ENCODE measurements around the gene ZFP36. TPM values are rescaled to one million over a fixed set of nuclear protein-coding genes. Genes with fewer than 3 reads are reported as not detected.

ZFP36 gene
- total and polyA plus RNA-seq, 2 donors (not counting 1 experiment from before 2014, with no cell fraction given) = 5.6 to 11.4 TPM

GRCh38 chr19:39362682-39363657, 43.7 kb upstream of the ZFP36 start:
- H3K27ac ChIP-seq (ENCODE audit: insufficient read depth, low read length) = peak overlapping the region; percentile 88
- no peak overlapping the region for H2AFZ ChIP-seq (ENCODE audit: low read length)
- peak; percentile 77 to 79 for DNase-seq (ENCODE audit: low read depth in 2 of 2)
- TF ChIP-seq EZH2 (IDR thresholded peaks at IDR 0.05; ENCODE audit: low read length, missing control alignments) = no peak
- TF ChIP-seq, protein P1, sequence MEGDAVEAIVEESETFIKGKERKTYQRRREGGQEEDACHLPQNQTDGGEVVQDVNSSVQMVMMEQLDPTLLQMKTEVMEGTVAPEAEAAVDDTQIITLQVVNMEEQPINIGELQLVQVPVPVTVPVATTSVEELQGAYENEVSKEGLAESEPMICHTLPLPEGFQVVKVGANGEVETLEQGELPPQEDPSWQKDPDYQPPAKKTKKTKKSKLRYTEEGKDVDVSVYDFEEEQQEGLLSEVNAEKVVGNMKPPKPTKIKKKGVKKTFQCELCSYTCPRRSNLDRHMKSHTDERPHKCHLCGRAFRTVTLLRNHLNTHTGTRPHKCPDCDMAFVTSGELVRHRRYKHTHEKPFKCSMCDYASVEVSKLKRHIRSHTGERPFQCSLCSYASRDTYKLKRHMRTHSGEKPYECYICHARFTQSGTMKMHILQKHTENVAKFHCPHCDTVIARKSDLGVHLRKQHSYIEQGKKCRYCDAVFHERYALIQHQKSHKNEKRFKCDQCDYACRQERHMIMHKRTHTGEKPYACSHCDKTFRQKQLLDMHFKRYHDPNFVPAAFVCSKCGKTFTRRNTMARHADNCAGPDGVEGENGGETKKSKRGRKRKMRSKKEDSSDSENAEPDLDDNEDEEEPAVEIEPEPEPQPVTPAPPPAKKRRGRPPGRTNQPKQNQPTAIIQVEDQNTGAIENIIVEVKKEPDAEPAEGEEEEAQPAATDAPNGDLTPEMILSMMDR (conservative IDR thresholded peaks at IDR 0.05 in 1 of 2, IDR thresholded peaks at IDR 0.05 in 1 of 2; ENCODE audit: low read depth in 1 of 2, low read length in 2 of 2) = no peak
- no peak overlapping the region for H3K9ac ChIP-seq (ENCODE audit: insufficient read depth, low read length)
- no peaks in the 10 kb centered on the region for H3K9me3 ChIP-seq (ENCODE audit: control insufficient read depth, insufficient read depth, low read depth, low read length)
- H3K79me2 ChIP-seq (ENCODE audit: control insufficient read depth, insufficient read depth, low read length) = no peaks in the 10 kb centered on the region
- no peaks in the 10 kb centered on the region for H4K20me1 ChIP-seq (ENCODE audit: control insufficient read depth, extremely low read depth, insufficient read depth, low read length)
- H3K4me2 ChIP-seq (ENCODE audit: extremely low read depth, insufficient read depth, low read length) = peak overlapping the region; percentile 72
- H3K27me3 ChIP-seq (ENCODE audit: control insufficient read depth, insufficient read depth, low read length) = no peaks in the 10 kb centered on the region
- H3K4me1 ChIP-seq (ENCODE audit: control insufficient read depth, extremely low read depth, insufficient read depth, low read length) = peaks cover 28% of the 10 kb centered on the region
- H3K36me3 ChIP-seq (ENCODE audit: control insufficient read depth, insufficient read depth, low read length) = peaks cover 13% of the 10 kb centered on the region
- peak overlapping the region in 1 of 4 experiments; percentile 19 for H3K4me3 ChIP-seq (replicated peaks in 1 of 4; ENCODE audit: control extremely low read depth in 1 of 4, insufficient read depth in 1 of 4, low read depth in 3 of 4, low read length in 4 of 4)

DNA sequence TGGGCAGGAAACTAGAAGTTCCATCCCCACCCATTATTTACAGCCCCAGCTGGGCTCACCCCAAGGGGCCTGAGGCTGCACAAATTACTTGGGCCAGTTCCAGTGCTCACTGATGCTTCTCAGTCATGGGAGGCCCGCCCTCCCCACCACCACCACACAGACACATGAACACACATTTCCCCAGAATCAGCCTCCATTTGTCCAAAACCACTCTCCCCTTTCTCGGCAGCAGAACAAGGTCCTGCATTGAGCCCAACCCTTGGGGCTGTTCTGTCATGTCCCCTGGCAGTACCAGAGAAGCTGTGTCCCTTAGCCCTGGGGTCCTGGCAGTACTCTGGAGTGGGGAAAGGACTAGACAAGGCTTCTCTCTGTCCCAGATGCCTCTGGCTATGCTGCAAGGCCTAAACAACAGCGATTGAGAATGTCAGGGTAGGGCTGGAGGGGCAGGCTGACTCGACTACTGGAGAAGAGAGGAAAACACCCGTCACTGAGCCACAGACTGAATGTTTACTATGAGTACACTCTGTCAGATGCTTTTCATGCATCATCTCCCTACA, 42.7 kb upstream of the ZFP36 start:
- peaks cover 12% of the 10 kb centered on the region for H3K36me3 ChIP-seq (ENCODE audit: control insufficient read depth, insufficient read depth, low read length)
- TF ChIP-seq, protein P1 (conservative IDR thresholded peaks at IDR 0.05 in 1 of 2, IDR thresholded peaks at IDR 0.05 in 1 of 2; ENCODE audit: low read depth in 1 of 2, low read length in 2 of 2) = no peak
- no peak for TF ChIP-seq EZH2 (IDR thresholded peaks at IDR 0.05; ENCODE audit: low read length, missing control alignments)
- H3K9ac ChIP-seq (ENCODE audit: insufficient read depth, low read length) = peak overlapping the region; percentile 26
- H3K4me1 ChIP-seq (ENCODE audit: control insufficient read depth, extremely low read depth, insufficient read depth, low read length) = peaks cover 28% of the 10 kb centered on the region
- peak overlapping the region; percentile 88 for H3K27ac ChIP-seq (ENCODE audit: insufficient read depth, low read length)
- no peaks in the 10 kb centered on the region for H3K79me2 ChIP-seq (ENCODE audit: control insufficient read depth, insufficient read depth, low read length)
- no peak overlapping the region for H2AFZ ChIP-seq (ENCODE audit: low read length)
- no peaks in the 10 kb centered on the region for H3K27me3 ChIP-seq (ENCODE audit: control insufficient read depth, insufficient read depth, low read length)
- peak overlapping the region; percentile 62 for H3K4me2 ChIP-seq (ENCODE audit: extremely low read depth, insufficient read depth, low read length)
- H4K20me1 ChIP-seq (ENCODE audit: control insufficient read depth, extremely low read depth, insufficient read depth, low read length) = no peaks in the 10 kb centered on the region
- DNase-seq (ENCODE audit: low read depth in 2 of 2) = peak in 1 of 2 donors; percentile 67
- H3K4me3 ChIP-seq (replicated peaks in 1 of 4; ENCODE audit: control extremely low read depth in 1 of 4, insufficient read depth in 1 of 4, low read depth in 3 of 4, low read length in 4 of 4) = no peak overlapping the region
- no peaks in the 10 kb centered on the region for H3K9me3 ChIP-seq (ENCODE audit: control insufficient read depth, insufficient read depth, low read depth, low read length)

GRCh38 chr19:39365531-39365930, 41.1 kb upstream of the ZFP36 start:
- no peak overlapping the region for H3K4me3 ChIP-seq (replicated peaks in 1 of 4; ENCODE audit: control extremely low read depth in 1 of 4, insufficient read depth in 1 of 4, low read depth in 3 of 4, low read length in 4 of 4)
- peaks cover 9% of the 10 kb centered on the region for H3K36me3 ChIP-seq (ENCODE audit: control insufficient read depth, insufficient read depth, low read length)
- H3K79me2 ChIP-seq (ENCODE audit: control insufficient read depth, insufficient read depth, low read length) = no peaks in the 10 kb centered on the region
- H3K27ac ChIP-seq (ENCODE audit: insufficient read depth, low read length) = no peak overlapping the region
- peaks cover 28% of the 10 kb centered on the region for H3K4me1 ChIP-seq (ENCODE audit: control insufficient read depth, extremely low read depth, insufficient read depth, low read length)
- H4K20me1 ChIP-seq (ENCODE audit: control insufficient read depth, extremely low read depth, insufficient read depth, low read length) = no peaks in the 10 kb centered on the region
- no peak overlapping the region for H3K4me2 ChIP-seq (ENCODE audit: extremely low read depth, insufficient read depth, low read length)
- no peak for DNase-seq (ENCODE audit: low read depth in 2 of 2)
- no peaks in the 10 kb centered on the region for H3K27me3 ChIP-seq (ENCODE audit: control insufficient read depth, insufficient read depth, low read length)
- H3K9me3 ChIP-seq (ENCODE audit: control insufficient read depth, insufficient read depth, low read depth, low read length) = no peaks in the 10 kb centered on the region
- no peak overlapping the region for H3K9ac ChIP-seq (ENCODE audit: insufficient read depth, low read length)
- TF ChIP-seq, protein P1 (conservative IDR thresholded peaks at IDR 0.05 in 1 of 2, IDR thresholded peaks at IDR 0.05 in 1 of 2; ENCODE audit: low read depth in 1 of 2, low read length in 2 of 2) = no peak
- TF ChIP-seq EZH2 (IDR thresholded peaks at IDR 0.05; ENCODE audit: low read length, missing control alignments) = no peak
- H2AFZ ChIP-seq (ENCODE audit: low read length) = no peak overlapping the region

Data from fibroblast of lung (primary cell).